HG02840 (cell line): ENCODE data around the gene PRAME.
"Not testable (repeated sequence)": the region's sequence is repeated elsewhere in the genome, so short reads cannot be mapped to it uniquely, and the experiment has no call there.

Experiments used
- ATAC-seq: cut with Tn5 transposase; IDR thresholded peaks from one replicate; pipeline ENCODE4 v1.9.1; 2021; ENCODE audit warnings: mild to moderate bottlenecking, moderate library complexity, moderate number of reproducible peaks; ENCODE audit not compliant: unreplicated experiment, low FRiP score

Gene PRAME

GRCh38 chr22:22526125-22526912 is 32.7 kb downstream of the PRAME start:
- ATAC-seq = no peak

DNA sequence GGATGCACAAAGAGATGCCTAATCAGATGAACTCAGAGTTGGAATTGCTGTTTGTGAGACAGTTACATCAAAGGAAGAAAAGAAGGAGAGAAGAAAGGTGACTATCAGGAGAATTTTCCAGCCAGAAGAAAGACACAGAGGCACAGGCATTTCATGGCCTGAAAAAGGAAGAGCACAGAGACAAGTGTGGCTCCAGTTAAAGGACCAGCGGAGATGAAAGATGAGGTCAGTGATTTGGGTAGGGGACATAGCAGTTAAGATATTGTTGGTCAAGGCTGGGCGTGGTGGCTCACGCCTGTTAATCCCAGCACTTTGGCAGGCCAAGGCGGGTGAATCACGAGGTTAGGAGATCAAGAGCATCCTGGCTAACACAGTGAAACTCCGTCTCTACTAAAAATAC is 35.6 kb downstream of the PRAME start:
- ATAC-seq = no peak

GRCh38 chr22:22521631-22522030 is 37.4 kb downstream of the PRAME start:
- ATAC-seq = no peak

DNA sequence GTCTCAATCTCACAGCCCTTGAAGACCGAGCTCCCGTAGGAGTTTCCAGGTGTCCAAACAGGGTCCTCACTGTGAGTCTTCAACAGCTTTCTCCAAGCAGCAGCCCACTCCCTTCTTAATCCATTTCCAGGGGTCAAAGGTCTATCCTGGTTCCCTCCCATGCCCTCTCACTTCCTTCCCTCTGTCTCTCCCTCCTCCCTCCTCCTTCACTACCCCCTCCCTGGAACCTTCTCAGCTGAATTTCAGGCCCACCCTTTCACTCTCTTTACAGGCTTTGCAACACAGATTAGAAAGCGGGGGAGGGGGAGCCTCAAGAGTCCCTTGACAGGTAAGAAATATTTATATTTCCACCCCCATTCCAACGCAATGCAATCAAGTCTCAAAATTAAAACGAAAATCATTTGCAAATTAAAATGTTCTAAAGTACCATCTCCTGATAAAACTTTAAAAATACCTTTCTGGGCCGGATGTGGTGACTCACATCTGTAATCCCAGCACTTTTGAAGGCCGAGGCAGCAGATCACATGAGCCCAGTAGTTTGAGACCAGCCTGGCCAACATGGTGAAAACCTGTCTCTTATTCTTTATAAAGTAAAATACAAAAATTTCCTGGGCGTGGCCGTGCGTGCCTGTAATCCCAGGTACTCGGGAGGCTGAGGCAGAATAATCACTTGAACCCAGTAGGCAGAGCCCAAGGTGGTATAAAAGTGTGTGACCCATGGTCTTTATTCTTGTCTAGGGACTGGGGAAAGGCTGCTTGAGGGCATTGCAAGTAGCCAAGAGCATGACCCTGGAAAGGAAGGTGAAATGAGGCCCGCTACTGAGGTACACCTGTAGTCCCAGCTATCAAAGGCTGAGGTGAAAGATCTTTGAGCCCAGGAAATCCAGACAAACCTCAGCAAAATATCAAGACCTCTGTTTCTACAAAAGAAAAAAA is 38.1 kb downstream of the PRAME start:
- ATAC-seq = no peak

GRCh38 chr22:22520020-22520656 is 38.9 kb downstream of the PRAME start, which contains the start of gene ZNF280A:
TSS of gene ZNF280A (minus strand) at chr22:22520270. CDS start at chr22:22515630, 4,640 bp downstream.
- no peak for ATAC-seq

DNA sequence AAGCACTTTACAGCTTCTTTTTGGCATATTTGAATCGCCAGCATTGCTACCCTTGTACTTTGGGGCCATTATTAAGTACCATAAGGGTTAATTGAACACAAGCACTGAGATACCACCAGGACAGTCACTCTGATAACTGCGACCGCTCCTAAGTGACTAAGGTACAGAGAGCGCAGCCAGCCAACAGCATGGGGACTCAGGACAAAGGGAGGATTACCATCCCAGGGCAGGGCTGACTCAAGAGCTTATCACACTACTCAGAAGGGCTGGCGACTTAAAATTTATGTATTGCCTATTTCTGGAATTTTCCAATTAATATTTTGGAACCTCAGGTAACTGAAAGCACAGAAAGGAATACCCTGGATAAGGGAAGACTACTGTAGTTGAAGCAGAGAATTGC is 39.5 kb downstream of the PRAME start:
- no peak for ATAC-seq

DNA sequence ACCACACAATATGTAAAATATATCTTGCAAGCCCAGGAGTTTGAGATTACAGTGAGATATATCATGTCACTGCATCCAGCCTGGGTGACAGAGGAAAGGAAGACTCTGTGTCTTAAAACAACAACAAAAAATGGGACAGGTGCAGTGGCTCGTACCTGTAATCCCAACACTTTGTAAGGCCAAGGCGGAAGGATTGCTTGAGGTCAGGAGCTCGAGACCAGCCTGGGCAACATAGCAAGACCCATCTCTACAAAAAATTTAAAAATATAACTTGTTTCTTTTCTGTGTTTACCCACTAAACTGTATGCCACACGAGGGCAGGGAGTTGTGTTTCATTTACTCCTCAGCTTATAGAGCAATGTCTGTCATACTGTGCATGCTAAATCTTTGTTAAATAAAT is 42.1 kb downstream of the PRAME start:
- no peak for ATAC-seq

- ATAC-seq = no peak
Observed at GRCh38 chr22:22515890-22516289, 43.2 kb downstream of the PRAME start.

GRCh38 chr22:22514431-22514830 is 44.6 kb downstream of the PRAME start:
- ATAC-seq = not testable (repeated sequence)

DNA sequence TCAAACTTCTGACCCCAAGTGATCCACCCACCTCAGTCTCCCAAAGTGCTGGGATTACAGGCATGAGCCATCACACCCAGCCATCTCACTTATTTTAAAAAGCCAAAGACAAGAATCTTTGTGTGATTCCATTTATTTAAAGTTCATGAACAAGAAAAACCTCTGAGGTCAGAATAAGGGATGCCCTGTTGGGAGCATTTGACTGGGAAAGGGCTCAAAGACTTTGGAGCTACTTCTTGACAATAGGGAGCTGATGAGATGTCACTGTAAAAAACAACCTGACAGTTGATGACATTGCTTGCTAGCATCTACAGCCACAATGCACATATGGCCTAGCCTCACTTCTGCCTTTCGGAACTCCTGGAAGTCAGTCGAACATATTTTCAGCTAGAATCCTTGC is 45.4 kb downstream of the PRAME start:
- no peak for ATAC-seq

- no peak for ATAC-seq
Observed at GRCh38 chr22:22512951-22513350, 46.1 kb downstream of the PRAME start.

GRCh38 chr22:22510833-22511232 is 48.2 kb downstream of the PRAME start:
- ATAC-seq = not testable (repeated sequence)

GRCh38 chr22:22509912-22510311 is 49.2 kb downstream of the PRAME start:
- not testable (repeated sequence) for ATAC-seq

GRCh38 chr22:22508274-22509176 is 50.5 kb downstream of the PRAME start, which contains the start of gene ZNF280B:
TSS of gene ZNF280B (minus strand) at chr22:22508742. CDS start at chr22:22489398, 19,344 bp downstream.
- ATAC-seq = peak; percentile 78

DNA sequence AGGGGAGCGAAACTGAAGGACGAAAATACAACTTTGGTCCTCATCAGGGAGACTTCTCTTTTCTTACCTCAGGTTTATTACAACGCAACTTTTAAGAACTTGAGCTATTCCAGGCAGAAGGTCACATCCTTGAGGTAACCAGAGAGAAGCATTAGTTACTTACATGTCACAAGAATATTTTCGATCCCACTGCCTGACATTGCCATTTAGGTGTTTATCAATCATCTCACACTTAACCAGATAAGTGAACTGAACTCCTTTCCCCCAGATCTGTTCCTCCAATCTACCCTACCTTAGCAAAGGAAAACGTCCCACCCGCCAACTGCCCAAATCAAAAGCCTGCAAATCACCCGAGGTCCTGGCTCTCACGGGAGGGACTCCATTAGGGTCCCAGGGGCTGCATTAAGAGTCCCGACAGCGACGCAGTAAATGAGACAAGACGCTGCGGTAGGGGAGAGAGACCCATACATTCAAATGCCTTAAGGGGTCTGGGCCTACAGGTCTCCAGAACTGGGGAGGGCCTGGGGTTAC is 51.3 kb downstream of the PRAME start:
- no peak for ATAC-seq

- no peak for ATAC-seq
Observed at GRCh38 chr22:22506736-22507135, 52.3 kb downstream of the PRAME start.

GRCh38 chr22:22498267-22498666 is 60.8 kb downstream of the PRAME start:
- no peak for ATAC-seq
